ENCODE measurements around the gene CA4. TPM values are rescaled to one million over a fixed set of nuclear protein-coding genes. Genes with fewer than 3 reads are reported as not detected.

Gene CA4
- total and polyA plus RNA-seq, 9 of the 15 experiments (the other 6 are each of a cell fraction or from before 2014, with no cell fraction given): 0.13 TPM; not detected in 7

DNA sequence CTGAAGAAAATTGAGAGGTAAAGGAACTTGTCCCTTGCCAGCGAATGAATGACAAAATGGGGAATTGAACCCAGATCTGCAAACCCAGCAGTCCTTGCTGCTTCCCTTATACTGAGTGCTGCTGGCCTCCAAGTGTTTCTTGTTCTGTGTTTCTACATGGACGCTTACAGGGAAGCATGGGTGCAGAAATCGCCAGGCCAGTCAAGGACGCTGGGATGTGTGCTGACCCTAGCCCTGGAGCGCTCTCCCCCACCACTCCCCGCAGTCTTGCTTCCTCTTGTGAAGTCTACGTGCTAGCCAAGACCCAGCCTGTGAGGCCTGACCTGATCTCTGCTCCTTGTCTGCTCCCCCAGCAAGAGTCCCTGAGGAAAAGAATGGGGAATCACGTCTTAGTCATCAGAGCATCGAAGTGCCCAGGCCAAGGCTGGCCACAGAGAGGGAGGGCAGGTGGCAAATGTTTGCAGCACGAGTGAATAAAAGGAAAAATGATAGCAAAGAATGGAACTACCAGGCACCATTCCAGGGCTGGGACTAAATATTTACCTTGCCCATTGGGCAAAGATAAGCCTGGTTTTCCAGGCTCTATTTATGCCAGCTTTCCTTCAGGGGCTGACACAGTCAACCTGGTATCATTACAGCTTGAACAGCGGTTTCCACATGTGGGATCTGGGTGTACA is 17.4 kb downstream of the CA4 start:
- H3K27me3 ChIP-seq (ENCODE audit: control insufficient read depth in 2 of 2, insufficient read depth in 2 of 2, low read length in 2 of 2): no peaks in the 10 kb centered on the region
- peaks cover 16 to 25% of the 10 kb centered on the region in 2 experiments; a peak in 4 of 5 replicates for H3K4me1 ChIP-seq (replicated peaks in 1 of 2; ENCODE audit: control insufficient read depth in 2 of 2, insufficient read depth in 2 of 2, low read length in 2 of 2)
- intact Hi-C loops (cut with micrococcal nuclease): no loop called here
- H2AFZ ChIP-seq (ENCODE audit: low read depth, low read length): no peak overlapping the region
- ATAC-seq (no peak), FAIRE-seq (no peak), DNase-seq (ENCODE audit: extremely low read depth in 1 of 4, low spot score in 3 of 4) (no peak)
- H3K4me3 ChIP-seq: no peak overlapping the region
- no peaks in the 10 kb centered on the region for H3K36me3 ChIP-seq (ENCODE audit: control insufficient read depth, insufficient read depth, low read length)
- ChIA-PET CTCF (ENCODE audit: low intra/inter-chr PET ratio) (no interaction called here), POLR2A (no interaction called here)
- no peak overlapping the region for H3K4me2 ChIP-seq (ENCODE audit: insufficient read depth, low read length)
- BruUV-seq (replicated peaks): no TSS peak
- no peaks in the 10 kb centered on the region for H3K9me1 ChIP-seq (ENCODE audit: control insufficient read depth, insufficient read depth, low read length)
- H3K79me2 ChIP-seq (ENCODE audit: control insufficient read depth, insufficient read depth, low read length): no peaks in the 10 kb centered on the region
- TF ChIP-seq CLOCK (CRISPR knock-in tag; IDR thresholded peaks at IDR 0.05; ENCODE audit: borderline replicate concordance) (no peak), ARHGAP35 (IDR thresholded peaks at IDR 0.05; ENCODE audit: partially characterized antibody) (no peak), ZNF695 (CRISPR knock-in tag; IDR thresholded peaks at IDR 0.05) (no peak), L3MBTL2 (IDR thresholded peaks at IDR 0.05) (no peak)
- TF ChIP-seq, protein P1, sequence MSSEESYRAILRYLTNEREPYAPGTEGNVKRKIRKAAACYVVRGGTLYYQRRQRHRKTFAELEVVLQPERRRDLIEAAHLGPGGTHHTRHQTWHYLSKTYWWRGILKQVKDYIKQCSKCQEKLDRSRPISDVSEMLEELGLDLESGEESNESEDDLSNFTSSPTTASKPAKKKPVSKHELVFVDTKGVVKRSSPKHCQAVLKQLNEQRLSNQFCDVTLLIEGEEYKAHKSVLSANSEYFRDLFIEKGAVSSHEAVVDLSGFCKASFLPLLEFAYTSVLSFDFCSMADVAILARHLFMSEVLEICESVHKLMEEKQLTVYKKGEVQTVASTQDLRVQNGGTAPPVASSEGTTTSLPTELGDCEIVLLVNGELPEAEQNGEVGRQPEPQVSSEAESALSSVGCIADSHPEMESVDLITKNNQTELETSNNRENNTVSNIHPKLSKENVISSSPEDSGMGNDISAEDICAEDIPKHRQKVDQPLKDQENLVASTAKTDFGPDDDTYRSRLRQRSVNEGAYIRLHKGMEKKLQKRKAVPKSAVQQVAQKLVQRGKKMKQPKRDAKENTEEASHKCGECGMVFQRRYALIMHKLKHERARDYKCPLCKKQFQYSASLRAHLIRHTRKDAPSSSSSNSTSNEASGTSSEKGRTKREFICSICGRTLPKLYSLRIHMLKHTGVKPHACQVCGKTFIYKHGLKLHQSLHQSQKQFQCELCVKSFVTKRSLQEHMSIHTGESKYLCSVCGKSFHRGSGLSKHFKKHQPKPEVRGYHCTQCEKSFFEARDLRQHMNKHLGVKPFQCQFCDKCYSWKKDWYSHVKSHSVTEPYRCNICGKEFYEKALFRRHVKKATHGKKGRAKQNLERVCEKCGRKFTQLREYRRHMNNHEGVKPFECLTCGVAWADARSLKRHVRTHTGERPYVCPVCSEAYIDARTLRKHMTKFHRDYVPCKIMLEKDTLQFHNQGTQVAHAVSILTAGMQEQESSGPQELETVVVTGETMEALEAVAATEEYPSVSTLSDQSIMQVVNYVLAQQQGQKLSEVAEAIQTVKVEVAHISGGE (CRISPR knock-in tag; IDR thresholded peaks at IDR 0.05): peak in 1 of 3 experiments; percentile 71; a peak in 2 of 6 replicates
- H3K9ac ChIP-seq (ENCODE audit: insufficient read depth in 1 of 2, low read depth in 2 of 2, low read length in 2 of 2): 0 out of 4 replicates have a peak overlapping the region, but pooled peaks of 1 of the 2 experiments have one; percentile 42
- H4K20me1 ChIP-seq (replicated peaks; ENCODE audit: control insufficient read depth, insufficient read depth, low read length): no peaks in the 10 kb centered on the region
- H3K9me3 ChIP-seq (replicated peaks; ENCODE audit: control insufficient read depth, insufficient read depth, low read depth, low read length): no peaks in the 10 kb centered on the region
- H3K27ac ChIP-seq (ENCODE audit: extremely low read depth, low read depth, low read length): no peak overlapping the region
- 24% methylated on average over 11 of the region's 11 CpGs for WGBS (ENCODE audit: insufficient coverage, low coverage, missing lambda C conversion rate)
- in situ Hi-C loops (cut with MboI): no loop called here
